NOMO-1 (cell line): ENCODE measurements around the gene CCDC9.

ENCODE experiments used
- DNase-seq, 2 experiments: peaks; one replicate each; lab custom pipeline; 2025; ENCODE audit not compliant: unreplicated experiment in 2 of 2; lab: John Stamatoyannopoulos, UW

CCDC9 gene

GRCh38 chr19:47255879-47256692, at the start of gene CCDC9:
Gene CCDC9 (plus strand): TSS chr19:47256525. CDS start chr19:47258401, 1,876 bp downstream.
- DNase-seq, result peak; percentile 95 to 97

GRCh38 chr19:47209319-47210179, 46.8 kb upstream of the CCDC9 start:
- no peak for DNase-seq

- no peak for DNase-seq
Observed at GRCh38 chr19:47210180-47210490, 46.2 kb upstream of the CCDC9 start.

GRCh38 chr19:47210689-47211316, 45.5 kb upstream of the CCDC9 start:
- peak; percentile 51 to 82 for DNase-seq

- DNase-seq, result no peak
Observed at GRCh38 chr19:47215581-47215980, 40.7 kb upstream of the CCDC9 start.

- no peak for DNase-seq
Observed at GRCh38 chr19:47221080-47221841, 35.1 kb upstream of the CCDC9 start.

- no peak for DNase-seq
Observed at GRCh38 chr19:47221890-47222289, 34.4 kb upstream of the CCDC9 start.

- DNase-seq, result peak; percentile 73 to 87
Observed at GRCh38 chr19:47225746-47226425, 30.4 kb upstream of the CCDC9 start.

- DNase-seq, result peak; percentile 82 to 91
Observed at GRCh38 chr19:47226426-47227351, 29.6 kb upstream of the CCDC9 start.

GRCh38 chr19:47227352-47228167, 28.8 kb upstream of the CCDC9 start:
- peak; percentile 75 to 82 for DNase-seq

GRCh38 chr19:47228168-47228936, 28.0 kb upstream of the CCDC9 start:
- peak; percentile 41 to 72 for DNase-seq

GRCh38 chr19:47228937-47229675, 27.2 kb upstream of the CCDC9 start:
- DNase-seq, result peak in 1 of 2 experiments; percentile 10

- DNase-seq, result no peak
Observed at GRCh38 chr19:47229676-47230053, 26.7 kb upstream of the CCDC9 start.

- DNase-seq, result peak; percentile 28 to 39
Observed at GRCh38 chr19:47230054-47230920, 26.0 kb upstream of the CCDC9 start.

GRCh38 chr19:47230921-47231214, 25.5 kb upstream of the CCDC9 start, which contains the start of gene BBC3:
Gene BBC3 (minus strand): TSS chr19:47231199. CDS start chr19:47228431, 2,768 bp downstream.
- DNase-seq, result no peak
